WTC11 (cell line): ENCODE data around the gene PLEKHH3.

Experiments
- E2F1 ChIP-seq: sonication (generic); formaldehyde crosslinking; IDR thresholded peaks from 2 replicates; pipeline ENCODE4 v1.8.0; 2022; ENCODE audit warnings: mild to moderate bottlenecking, missing genetic modification reagents
- MAX ChIP-seq: sonication (generic); formaldehyde crosslinking; IDR thresholded peaks from 2 replicates; pipeline ENCODE4 v1.8.0; 2022; ENCODE audit warnings: mild to moderate bottlenecking, missing genetic modification reagents
- TF ChIP-seq, protein P1 (sequence below): sonication (generic); formaldehyde crosslinking; IDR thresholded peaks from 2 replicates; pipeline ENCODE4 v1.8.1; 2022; ENCODE audit warnings: mild to moderate bottlenecking, moderate library complexity, missing genetic modification reagents
- TF ChIP-seq, protein P2 (sequence below): fragments of 200-600 bp; IDR thresholded peaks from 2 replicates; pipeline ENCODE4 v1.8.0; 2022; ENCODE audit warnings: antibody characterized with exemption

- TF ChIP-seq, protein P1, sequence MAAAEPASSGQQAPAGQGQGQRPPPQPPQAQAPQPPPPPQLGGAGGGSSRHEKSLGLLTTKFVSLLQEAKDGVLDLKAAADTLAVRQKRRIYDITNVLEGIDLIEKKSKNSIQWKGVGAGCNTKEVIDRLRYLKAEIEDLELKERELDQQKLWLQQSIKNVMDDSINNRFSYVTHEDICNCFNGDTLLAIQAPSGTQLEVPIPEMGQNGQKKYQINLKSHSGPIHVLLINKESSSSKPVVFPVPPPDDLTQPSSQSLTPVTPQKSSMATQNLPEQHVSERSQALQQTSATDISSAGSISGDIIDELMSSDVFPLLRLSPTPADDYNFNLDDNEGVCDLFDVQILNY (CRISPR knock-in tag): no peak
- TF ChIP-seq E2F1 (CRISPR knock-in tag): no peak
- TF ChIP-seq, protein P2, sequence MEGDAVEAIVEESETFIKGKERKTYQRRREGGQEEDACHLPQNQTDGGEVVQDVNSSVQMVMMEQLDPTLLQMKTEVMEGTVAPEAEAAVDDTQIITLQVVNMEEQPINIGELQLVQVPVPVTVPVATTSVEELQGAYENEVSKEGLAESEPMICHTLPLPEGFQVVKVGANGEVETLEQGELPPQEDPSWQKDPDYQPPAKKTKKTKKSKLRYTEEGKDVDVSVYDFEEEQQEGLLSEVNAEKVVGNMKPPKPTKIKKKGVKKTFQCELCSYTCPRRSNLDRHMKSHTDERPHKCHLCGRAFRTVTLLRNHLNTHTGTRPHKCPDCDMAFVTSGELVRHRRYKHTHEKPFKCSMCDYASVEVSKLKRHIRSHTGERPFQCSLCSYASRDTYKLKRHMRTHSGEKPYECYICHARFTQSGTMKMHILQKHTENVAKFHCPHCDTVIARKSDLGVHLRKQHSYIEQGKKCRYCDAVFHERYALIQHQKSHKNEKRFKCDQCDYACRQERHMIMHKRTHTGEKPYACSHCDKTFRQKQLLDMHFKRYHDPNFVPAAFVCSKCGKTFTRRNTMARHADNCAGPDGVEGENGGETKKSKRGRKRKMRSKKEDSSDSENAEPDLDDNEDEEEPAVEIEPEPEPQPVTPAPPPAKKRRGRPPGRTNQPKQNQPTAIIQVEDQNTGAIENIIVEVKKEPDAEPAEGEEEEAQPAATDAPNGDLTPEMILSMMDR: no peak
- TF ChIP-seq MAX: no peak
These were observed 22.6 kb upstream of the PLEKHH3 start for GRCh38 chr17:42699415-42699740.
